KOPT-K1 (cell line): ENCODE measurements around the gene STEAP4.
"Not testable (repeated sequence)": the region's sequence is repeated elsewhere in the genome, so short reads cannot be mapped to it uniquely, and the experiment has no call there.

Experiments
- H3K27ac ChIP-seq: fragments of 200-600 bp; sonication (generic); 2 replicates; pipeline ENCODE4 v1.5.1; 2016; ENCODE audit warnings: antibody characterized with exemption, mild to moderate bottlenecking, low read depth, low read length; ENCODE audit not compliant: poor library complexity, severe bottlenecking
- H3K36me3 ChIP-seq: fragments of 200-600 bp; sonication (generic); 2 replicates; pipeline ENCODE4 v1.5.1; 2017; ENCODE audit warnings: antibody characterized with exemption, mild to moderate bottlenecking, low read length, moderate library complexity; ENCODE audit not compliant: insufficient read depth
- H3K9me3 ChIP-seq: fragments of 200-600 bp; sonication (generic); 2 replicates; pipeline ENCODE4 v1.5.1; 2017; ENCODE audit warnings: antibody characterized with exemption, low read length, mild to moderate bottlenecking; ENCODE audit not compliant: insufficient read depth, poor library complexity, severe bottlenecking

STEAP4 gene

DNA sequence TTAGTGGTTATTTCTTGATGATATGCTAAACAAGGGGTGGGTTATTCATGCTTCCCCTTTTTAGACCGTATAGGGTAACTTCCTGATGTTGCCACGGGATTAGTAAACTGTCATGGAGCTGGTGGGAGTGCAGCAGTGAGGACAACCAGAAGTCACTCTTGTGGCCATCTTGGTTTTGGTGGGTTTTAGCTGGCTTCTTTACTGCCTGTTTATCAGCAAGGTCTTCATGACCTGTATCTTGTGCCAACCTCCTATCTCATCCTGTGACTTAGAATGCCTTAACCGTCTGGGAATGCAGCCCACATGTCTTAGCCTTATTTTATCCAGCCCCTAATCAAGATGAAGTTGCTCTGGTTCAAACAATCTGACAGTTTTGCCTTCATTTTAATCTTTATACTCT is 41.7 kb downstream of the STEAP4 start:
- H3K27ac ChIP-seq, H3K9me3 ChIP-seq, H3K36me3 ChIP-seq: not testable (repeated sequence)

DNA sequence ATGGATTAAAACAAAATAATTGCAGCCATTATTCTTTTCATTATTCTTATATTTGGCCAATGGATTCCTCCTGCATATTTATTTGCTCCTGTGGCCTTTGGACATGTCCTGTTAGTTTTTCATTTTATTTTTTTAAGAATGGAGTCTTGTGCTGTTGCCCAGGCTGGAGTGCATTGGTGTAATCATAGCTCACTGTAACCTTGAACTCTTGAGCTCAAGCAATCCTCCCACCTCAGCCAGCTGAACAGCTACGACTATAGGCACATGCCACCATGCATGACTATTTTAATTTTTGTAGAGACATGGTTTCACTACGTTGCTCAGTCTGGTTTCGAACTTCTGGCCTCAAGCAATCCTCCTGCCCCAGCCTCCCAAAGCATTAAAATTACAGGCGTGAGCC is 44.1 kb downstream of the STEAP4 start:
- Histone ChIP-seq H3K9me3 (no peaks in the 10 kb centered on the region), H3K27ac (no peak overlapping the region), H3K36me3 (no peaks in the 10 kb centered on the region)

DNA sequence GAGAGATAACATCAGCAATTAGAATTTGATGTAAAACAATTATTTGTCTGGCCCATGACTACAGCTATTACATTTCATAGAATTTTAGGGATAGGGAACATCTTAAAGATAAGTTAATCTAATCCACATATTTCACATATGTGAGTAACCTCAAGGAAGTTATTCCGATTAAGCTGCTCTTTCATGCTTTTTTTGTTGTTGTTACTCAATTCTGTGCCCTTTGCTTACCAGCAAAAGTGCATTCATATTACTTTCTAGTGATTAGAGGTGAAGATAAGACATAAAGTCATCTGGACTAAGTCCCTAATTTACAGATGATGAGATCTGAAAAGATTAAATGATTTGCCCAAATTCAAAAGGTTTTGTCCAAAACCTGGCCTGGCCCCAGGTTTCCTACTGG is 46.0 kb downstream of the STEAP4 start:
- Histone ChIP-seq H3K27ac (no peak overlapping the region), H3K36me3 (no peaks in the 10 kb centered on the region)

DNA sequence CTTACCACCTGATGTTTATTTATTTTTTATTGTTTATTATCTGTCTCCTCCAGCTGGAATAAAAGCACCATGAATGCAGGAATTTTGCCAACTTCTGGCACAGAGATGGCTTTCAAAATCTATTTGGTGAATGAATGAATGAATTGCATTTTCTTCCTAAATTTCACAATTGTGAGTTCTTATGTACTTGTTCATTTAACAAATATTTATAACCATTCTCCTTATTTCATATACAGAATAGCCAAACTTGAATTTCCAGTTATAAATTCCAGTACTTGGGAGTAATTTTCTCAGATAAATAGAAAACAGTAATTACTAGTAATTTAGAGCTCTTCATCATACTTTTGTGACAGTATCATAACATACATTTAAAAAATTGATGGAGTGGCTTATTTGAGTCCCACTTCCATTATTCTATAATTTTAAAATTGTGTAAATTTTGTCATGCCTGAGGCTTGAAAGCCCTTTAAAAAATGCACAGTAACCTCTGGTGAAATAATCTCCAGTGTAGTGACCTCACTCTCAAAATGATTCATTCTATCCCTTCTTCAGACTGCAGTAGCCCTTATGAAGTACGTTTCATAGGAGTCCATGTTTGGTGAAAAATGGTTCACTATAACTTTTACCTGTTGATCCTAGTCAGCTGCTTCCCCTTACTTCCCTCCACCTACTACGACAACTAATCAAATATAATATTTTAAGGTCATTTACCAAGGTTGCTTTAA is 46.9 kb downstream of the STEAP4 start:
- no peaks in the 10 kb centered on the region for H3K36me3 ChIP-seq
- H3K27ac ChIP-seq = no peak overlapping the region
- no peaks in the 10 kb centered on the region for H3K9me3 ChIP-seq

More for the DNA sequence above, 46.0 kb downstream of the STEAP4 start:
- H3K9me3 ChIP-seq = no peaks in the 10 kb centered on the region

DNA sequence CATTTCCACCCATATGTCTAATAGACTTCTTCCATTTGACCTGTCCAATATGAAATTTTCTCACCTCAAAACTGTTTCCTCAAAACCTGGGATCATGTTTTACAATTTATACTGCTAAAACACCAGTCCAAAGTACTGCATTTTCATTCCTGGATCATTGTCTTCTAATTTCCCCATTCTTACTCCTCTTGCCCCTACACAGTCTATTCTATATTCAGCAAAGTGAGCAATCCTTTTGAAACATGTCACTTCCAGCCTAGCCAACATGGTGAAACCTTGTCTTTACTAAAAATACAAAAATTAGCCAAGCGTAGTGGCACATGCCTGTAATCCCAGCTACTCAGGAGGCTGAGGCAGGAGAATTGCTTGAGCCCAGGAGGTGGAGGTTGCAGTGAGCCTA is 48.4 kb downstream of the STEAP4 start:
- H3K27ac ChIP-seq, H3K9me3 ChIP-seq, H3K36me3 ChIP-seq: not testable (repeated sequence)

DNA sequence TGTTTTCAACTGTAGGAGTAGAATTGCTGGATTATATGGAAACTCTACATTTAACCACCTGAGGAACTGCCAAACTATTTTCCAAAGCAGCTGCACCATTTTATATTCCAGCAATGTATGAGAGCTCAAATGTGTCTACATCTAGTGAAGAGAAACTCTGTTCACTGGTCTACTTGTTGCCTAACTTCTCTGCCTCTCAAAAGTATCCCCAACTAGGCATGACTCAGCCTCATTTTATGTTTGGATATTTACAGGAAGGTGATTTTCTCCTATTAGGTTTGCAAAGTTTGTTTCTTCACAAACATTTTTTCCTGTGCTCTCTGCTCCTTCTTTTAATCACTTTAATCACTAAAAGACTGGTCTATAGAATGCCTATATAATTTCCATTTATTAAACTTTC is 49.8 kb downstream of the STEAP4 start:
- no peaks in the 10 kb centered on the region for H3K36me3 ChIP-seq
- no peaks in the 10 kb centered on the region for H3K9me3 ChIP-seq
- H3K27ac ChIP-seq = no peak overlapping the region

DNA sequence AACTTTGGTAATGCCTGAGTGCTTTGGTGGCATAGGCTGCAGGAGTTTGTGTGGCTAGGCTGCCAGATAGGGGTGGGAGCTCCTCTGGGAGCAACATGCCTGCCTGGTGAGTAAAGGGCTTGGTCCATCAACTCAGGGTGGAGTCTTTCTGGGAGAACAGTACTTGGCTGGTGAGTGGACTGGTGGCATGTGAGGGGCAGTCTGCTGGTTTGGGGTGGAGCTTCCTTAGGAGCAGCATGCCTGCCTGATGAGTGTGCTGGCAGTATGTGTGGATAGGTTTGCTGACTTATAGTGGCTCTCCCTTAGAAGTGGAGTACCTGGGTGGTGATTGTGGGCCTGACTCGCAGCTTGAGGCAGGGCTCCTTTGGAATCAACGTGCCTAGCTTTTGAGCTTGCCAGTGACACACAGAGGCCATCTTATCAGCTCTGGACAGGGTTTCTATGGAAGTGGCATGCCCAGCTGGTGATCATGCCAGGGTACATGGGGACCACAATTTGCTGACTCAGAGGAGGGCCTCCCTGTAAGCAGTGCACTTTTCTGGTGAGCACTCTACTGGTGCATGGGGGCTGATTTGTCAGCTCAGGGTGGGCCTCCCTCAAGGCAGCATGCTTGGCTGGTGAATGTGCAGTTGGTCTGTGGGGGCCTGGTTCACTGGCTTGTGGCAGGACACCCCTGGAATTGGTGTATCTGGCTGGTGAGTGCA is 51.8 kb downstream of the STEAP4 start:
- Histone ChIP-seq H3K27ac (no peak overlapping the region), H3K36me3 (no peaks in the 10 kb centered on the region), H3K9me3 (no peaks in the 10 kb centered on the region)

DNA sequence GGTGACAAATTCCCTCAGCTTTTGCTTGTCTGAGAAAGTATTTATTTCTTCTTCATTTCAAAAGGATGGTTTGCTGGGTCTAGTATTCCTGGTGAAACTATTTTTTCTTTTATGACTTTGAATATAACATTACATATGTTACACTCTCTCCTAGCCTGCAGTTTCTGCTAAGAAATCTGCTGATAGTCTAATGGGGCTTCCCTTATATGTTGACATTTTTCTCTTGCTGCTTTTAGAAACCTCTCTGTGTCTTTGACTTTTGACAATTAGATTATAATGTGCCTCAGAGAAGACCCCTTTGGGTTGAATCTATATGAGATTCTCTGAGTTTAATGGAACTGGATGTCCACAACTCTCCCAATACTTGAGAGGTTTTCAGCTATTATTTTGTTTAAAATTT is 53.1 kb downstream of the STEAP4 start:
- H3K36me3 ChIP-seq = no peaks in the 10 kb centered on the region

DNA sequence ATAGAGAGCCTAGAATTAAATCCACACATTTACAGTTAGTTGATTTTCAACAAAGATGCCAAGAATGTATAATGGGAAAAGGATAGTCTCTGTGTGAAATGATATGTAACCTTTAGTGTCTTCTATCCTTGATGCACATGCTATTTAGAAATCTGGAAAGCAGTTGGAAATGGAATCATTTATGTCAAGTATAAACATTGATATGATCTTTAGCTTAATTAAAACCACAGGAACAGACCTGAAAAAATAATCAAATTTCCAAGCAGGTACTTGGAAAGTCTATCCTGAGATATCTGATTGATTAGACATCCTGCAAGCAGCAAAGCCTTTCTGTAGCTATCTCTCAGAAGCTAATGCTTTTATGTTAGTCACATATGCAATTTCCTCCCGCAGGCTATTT is 62.4 kb downstream of the STEAP4 start:
- Histone ChIP-seq H3K9me3 (no peaks in the 10 kb centered on the region), H3K27ac (no peak overlapping the region), H3K36me3 (no peaks in the 10 kb centered on the region)

More for the DNA sequence above, 53.1 kb downstream of the STEAP4 start:
- no peak overlapping the region for H3K27ac ChIP-seq
- no peaks in the 10 kb centered on the region for H3K9me3 ChIP-seq

DNA sequence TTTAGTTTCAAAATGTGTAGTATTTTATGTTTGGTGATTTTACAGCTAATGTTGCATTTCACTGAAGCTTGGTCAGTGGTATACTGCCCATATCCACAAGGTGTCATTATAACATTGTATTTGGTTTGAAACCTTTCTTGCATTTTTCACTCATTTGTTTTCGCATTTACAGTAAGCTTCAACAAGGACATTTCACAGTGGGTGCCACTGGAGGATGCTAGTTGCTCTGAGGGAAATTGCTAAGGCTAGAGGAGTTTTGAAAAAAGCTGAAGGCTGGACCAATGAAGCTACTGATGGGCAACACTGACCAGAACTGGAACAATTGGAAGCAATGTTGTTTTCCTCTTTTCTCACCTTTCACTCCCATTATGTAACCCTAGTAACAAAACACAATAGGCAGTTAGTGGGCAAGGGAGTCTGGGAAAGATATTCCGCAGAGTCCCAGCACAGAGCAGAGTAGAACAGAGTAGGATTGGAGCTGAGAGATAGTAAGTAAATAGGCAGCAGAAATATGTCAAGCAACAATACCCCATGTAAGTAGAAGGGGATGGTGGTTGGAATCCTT is 63.3 kb downstream of the STEAP4 start:
- Histone ChIP-seq H3K36me3 (no peaks in the 10 kb centered on the region), H3K27ac (no peak overlapping the region), H3K9me3 (no peaks in the 10 kb centered on the region)

DNA sequence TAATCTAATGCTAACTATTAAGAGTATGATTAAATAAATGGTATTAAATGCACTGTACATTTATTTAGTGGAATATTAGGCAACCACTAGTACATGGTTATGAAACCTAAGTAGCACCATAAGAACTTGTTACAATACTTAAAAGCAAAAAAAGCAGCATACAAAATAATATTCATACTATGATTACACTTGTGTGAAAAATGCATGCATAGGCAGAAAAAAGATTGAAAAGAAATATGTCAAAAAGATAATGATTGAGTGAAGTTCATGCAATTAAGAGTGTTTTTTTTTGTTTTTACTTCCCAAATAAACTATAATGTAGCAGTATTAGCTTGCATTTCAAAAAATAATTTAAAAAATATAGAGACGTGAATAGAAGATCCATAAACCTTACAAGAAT is 66.8 kb downstream of the STEAP4 start:
- Histone ChIP-seq H3K27ac (no peak overlapping the region), H3K9me3 (no peaks in the 10 kb centered on the region), H3K36me3 (no peaks in the 10 kb centered on the region)

DNA sequence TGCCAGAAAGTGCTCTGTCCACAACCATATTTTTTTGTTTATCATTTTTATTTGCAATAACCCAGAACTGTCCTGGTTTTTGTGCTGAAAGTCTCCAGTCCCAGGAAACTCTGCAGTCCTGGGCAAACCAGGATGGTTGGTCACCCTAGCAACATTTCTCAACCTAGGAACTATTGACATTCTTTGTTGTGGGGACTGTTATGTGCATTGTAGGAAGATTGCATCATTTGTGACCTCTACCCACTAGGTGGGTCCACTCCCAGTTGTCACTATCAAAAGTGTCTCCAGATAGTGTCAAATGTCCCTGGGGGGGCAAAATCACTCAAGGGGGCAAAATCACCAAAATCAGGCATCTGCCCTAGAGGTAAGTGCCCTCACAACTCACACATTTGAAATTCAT is 72.9 kb downstream of the STEAP4 start:
- no peaks in the 10 kb centered on the region for H3K9me3 ChIP-seq
- no peaks in the 10 kb centered on the region for H3K36me3 ChIP-seq
- no peak overlapping the region for H3K27ac ChIP-seq

DNA sequence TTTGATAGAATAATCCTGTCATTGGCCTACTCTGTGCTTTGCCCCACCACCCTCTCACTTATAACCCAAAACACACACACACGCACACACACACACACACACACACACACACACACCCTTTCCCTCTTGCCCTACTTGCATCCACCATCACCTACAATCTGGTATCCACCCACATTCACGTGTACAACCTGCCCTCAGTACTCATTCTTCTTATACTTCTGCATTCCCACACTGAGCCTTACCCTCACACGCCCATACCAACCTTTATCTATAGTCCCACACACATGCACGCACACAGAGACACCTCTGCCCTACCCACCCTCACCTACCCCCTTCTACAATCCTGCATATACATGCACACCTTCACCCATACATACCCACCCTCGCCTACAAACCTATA is 76.0 kb downstream of the STEAP4 start:
- H3K9me3 ChIP-seq = peaks cover 4% of the 10 kb centered on the region
- H3K36me3 ChIP-seq = no peaks in the 10 kb centered on the region
- H3K27ac ChIP-seq = no peak overlapping the region

DNA sequence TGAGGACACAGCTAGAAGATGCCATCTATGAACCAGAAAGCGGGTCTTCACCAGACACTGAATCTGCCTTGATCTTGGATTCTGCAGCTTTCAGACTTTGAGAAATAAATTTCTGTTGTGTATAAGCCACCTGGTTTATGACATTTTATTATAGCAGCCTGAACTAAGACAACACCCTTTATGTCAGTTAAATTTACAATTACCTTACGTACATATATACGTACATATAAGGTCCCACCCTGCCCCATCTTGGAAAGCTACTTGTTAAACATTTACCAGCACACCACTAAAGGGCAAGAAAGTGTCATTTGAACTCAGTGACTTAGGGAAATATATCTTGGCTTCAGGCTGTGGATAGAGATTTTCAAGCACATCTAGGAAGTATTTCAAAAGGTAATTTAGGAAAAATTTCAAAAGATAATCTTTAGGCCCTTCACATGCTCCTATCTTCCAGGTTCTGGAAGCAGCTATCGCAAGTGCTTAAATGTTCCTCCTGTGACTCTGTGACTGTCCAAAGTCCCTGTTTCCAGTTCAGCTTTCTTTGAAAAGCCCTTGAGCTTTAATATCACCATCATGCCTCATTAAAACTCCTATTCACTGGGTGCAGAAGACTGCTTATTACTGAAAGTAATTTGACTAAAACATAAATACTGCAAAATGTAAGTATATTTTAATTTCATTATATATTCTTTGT is 77.2 kb downstream of the STEAP4 start:
- Histone ChIP-seq H3K36me3 (no peaks in the 10 kb centered on the region), H3K9me3 (peaks cover 4% of the 10 kb centered on the region), H3K27ac (no peak overlapping the region)

DNA sequence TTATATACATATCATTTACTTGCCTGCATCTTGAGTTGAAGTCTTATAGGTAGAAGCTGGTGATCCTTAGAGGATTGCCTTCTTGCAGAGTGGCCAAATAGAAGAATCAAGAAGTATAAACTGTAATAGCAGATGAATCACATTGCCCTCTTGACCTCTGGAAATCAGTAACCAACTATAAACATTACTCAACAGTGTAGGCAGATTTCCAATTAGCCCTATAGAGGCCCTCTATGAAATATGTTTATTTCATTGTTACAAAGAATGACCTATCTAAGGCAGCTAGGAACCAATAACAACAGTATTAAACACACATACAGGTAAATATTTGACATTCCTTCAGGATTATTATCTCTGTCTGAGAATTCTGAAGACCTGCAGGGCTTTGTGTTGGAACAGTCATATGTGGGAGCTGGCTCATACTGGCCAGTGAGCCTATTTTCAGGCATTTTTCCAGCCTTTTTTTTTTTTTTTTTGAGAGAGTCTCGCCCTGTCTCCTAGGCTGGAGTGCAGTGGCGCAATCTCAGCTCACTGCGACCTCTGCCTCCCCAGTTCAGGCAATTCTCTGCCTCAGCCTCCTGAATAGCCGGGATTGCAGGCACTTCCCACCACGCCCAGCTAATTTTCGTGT is 79.7 kb downstream of the STEAP4 start:
- Histone ChIP-seq H3K36me3 (no peaks in the 10 kb centered on the region), H3K27ac (no peak overlapping the region), H3K9me3 (peaks cover 4% of the 10 kb centered on the region)
